ENCODE measurements around the gene NDST3. TPM values are rescaled to one million over a fixed set of nuclear protein-coding genes. Genes with fewer than 3 reads are reported as not detected.

NDST3 gene
- total RNA-seq, 1 donor from 2014 or later, result 5.7 TPM

GRCh38 chr4:118029224-118029623, 5.1 kb upstream of the NDST3 start:
- peaks cover 7% of the 10 kb centered on the region for H3K9me3 Mint-ChIP-seq
- DNase-seq (ENCODE audit: low read depth, low spot score), result no peak
- H3K4me3 Mint-ChIP-seq, result no peak overlapping the region
- H3K36me3 Mint-ChIP-seq (ENCODE audit: low read depth), result no peaks in the 10 kb centered on the region
- H3K27ac Mint-ChIP-seq (ENCODE audit: unreplicated experiment), result no peak overlapping the region
- H3K4me1 Mint-ChIP-seq, result peaks cover 19% of the 10 kb centered on the region
- peaks cover 3% of the 10 kb centered on the region for H3K27me3 Mint-ChIP-seq (ENCODE audit: low read depth)
- no peak for TF ChIP-seq CTCF (conservative IDR thresholded peaks at IDR 0.05)

GRCh38 chr4:118032691-118033090, 1.6 kb upstream of the NDST3 start:
- Mint-ChIP-seq H3K9me3 (no peaks in the 10 kb centered on the region), H3K27ac (ENCODE audit: unreplicated experiment) (no peak overlapping the region), H3K27me3 (ENCODE audit: low read depth) (peaks cover 3% of the 10 kb centered on the region), H3K36me3 (ENCODE audit: low read depth) (no peaks in the 10 kb centered on the region), H3K4me3 (peak overlapping the region; percentile 78), H3K4me1 (peaks cover 18% of the 10 kb centered on the region)
- no peak for DNase-seq (ENCODE audit: low read depth, low spot score)
- no peak for TF ChIP-seq CTCF (conservative IDR thresholded peaks at IDR 0.05)

- no peaks in the 10 kb centered on the region for H3K36me3 Mint-ChIP-seq (ENCODE audit: low read depth)
- peaks cover 3% of the 10 kb centered on the region for H3K27me3 Mint-ChIP-seq (ENCODE audit: low read depth)
- H3K4me1 Mint-ChIP-seq, result peaks cover 13% of the 10 kb centered on the region
- DNase-seq (ENCODE audit: low read depth, low spot score), result peak; percentile 48
- H3K9me3 Mint-ChIP-seq, result no peaks in the 10 kb centered on the region
- H3K4me3 Mint-ChIP-seq, result peak overlapping the region; percentile 92
- TF ChIP-seq CTCF (conservative IDR thresholded peaks at IDR 0.05), result no peak
- no peak overlapping the region for H3K27ac Mint-ChIP-seq (ENCODE audit: unreplicated experiment)
Measured at GRCh38 chr4:118033148-118034052, 886 bp upstream of the NDST3 start.

GRCh38 chr4:118035309-118035708, 1.0 kb downstream of the NDST3 start:
- Mint-ChIP-seq H3K4me3 (peak overlapping the region; percentile 25), H3K4me1 (peaks cover 13% of the 10 kb centered on the region), H3K36me3 (ENCODE audit: low read depth) (peaks cover 7% of the 10 kb centered on the region), H3K27ac (ENCODE audit: unreplicated experiment) (no peak overlapping the region), H3K27me3 (ENCODE audit: low read depth) (peaks cover 3% of the 10 kb centered on the region), H3K9me3 (no peaks in the 10 kb centered on the region)
- DNase-seq (ENCODE audit: low read depth, low spot score), result no peak
- no peak for TF ChIP-seq CTCF (conservative IDR thresholded peaks at IDR 0.05)

GRCh38 chr4:118036336-118036735, 2.0 kb downstream of the NDST3 start:
- H3K27ac Mint-ChIP-seq (ENCODE audit: unreplicated experiment), result no peak overlapping the region
- H3K9me3 Mint-ChIP-seq, result no peaks in the 10 kb centered on the region
- H3K36me3 Mint-ChIP-seq (ENCODE audit: low read depth), result peaks cover 7% of the 10 kb centered on the region
- H3K4me3 Mint-ChIP-seq, result no peak overlapping the region
- peaks cover 13% of the 10 kb centered on the region for H3K4me1 Mint-ChIP-seq
- no peak for TF ChIP-seq CTCF (conservative IDR thresholded peaks at IDR 0.05)
- H3K27me3 Mint-ChIP-seq (ENCODE audit: low read depth), result peaks cover 3% of the 10 kb centered on the region
- DNase-seq (ENCODE audit: low read depth, low spot score), result no peak

All from neural crest cell (in vitro differentiated cells).